ENCODE results near the gene NABP1.
A peak's percentile ranks its signal among the peaks of the same experiment; 100 is the strongest.

NABP1 gene

DNA sequence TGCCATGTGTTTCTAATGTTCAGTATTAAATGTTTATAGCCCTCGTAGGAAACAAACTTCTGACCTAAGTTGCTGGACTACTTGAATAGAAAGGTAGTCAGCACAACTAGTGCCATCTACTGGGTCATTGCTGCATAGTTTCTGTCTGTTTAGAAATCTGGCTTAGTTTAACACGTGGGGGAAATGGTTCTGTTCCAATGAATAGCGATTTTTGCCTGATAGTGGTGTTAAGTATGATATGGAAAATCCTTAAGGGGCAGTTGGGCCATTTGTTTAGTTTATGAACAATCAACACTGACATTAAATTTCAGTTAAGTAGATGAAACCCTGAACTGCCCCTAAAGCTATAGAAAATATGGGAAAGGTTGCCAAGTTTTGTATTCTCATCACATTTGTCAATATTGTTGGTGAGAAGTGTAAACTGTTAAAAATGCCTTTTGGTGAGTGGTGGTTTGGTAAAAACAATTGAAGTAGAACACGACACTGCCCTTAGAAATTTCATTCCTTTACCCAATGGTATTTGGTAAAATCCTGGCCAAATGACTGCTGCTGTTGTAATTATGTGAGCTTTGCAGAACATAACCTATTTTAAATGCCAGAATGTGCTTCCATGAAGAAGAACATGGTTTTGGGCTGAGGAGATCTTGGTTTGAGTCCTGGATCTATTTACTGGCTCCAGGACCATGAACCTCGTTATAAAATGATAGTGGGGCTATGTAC lies 13.2 kb downstream of the NABP1 start:
- no peak for TF ChIP-seq EP300 (IDR thresholded peaks at IDR 0.05; ENCODE audit: borderline replicate concordance)
- TF ChIP-seq TEAD4 (IDR thresholded peaks at IDR 0.05), result no peak
- TF ChIP-seq, protein P1, sequence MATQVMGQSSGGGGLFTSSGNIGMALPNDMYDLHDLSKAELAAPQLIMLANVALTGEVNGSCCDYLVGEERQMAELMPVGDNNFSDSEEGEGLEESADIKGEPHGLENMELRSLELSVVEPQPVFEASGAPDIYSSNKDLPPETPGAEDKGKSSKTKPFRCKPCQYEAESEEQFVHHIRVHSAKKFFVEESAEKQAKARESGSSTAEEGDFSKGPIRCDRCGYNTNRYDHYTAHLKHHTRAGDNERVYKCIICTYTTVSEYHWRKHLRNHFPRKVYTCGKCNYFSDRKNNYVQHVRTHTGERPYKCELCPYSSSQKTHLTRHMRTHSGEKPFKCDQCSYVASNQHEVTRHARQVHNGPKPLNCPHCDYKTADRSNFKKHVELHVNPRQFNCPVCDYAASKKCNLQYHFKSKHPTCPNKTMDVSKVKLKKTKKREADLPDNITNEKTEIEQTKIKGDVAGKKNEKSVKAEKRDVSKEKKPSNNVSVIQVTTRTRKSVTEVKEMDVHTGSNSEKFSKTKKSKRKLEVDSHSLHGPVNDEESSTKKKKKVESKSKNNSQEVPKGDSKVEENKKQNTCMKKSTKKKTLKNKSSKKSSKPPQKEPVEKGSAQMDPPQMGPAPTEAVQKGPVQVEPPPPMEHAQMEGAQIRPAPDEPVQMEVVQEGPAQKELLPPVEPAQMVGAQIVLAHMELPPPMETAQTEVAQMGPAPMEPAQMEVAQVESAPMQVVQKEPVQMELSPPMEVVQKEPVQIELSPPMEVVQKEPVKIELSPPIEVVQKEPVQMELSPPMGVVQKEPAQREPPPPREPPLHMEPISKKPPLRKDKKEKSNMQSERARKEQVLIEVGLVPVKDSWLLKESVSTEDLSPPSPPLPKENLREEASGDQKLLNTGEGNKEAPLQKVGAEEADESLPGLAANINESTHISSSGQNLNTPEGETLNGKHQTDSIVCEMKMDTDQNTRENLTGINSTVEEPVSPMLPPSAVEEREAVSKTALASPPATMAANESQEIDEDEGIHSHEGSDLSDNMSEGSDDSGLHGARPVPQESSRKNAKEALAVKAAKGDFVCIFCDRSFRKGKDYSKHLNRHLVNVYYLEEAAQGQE (IDR thresholded peaks at IDR 0.05; ENCODE audit: low read depth), result no peak
- no peak for TF ChIP-seq EGR1 (IDR thresholded peaks at IDR 0.05)
- TF ChIP-seq NFIC (IDR thresholded peaks at IDR 0.05), result 0 out of 2 replicates have a peak, but pooled peaks have one; percentile 7
- TF ChIP-seq RAD21 (IDR thresholded peaks at IDR 0.05; ENCODE audit: low read depth), result peak; percentile 75
- TF ChIP-seq TCF12 (IDR thresholded peaks at IDR 0.05; ENCODE audit: low read depth), result no peak
- no peak for TF ChIP-seq YY1 (IDR thresholded peaks at IDR 0.05; ENCODE audit: low read depth)
- TF ChIP-seq MAX (IDR thresholded peaks at IDR 0.05), result no peak
- TF ChIP-seq CREB1 (IDR thresholded peaks at IDR 0.05; ENCODE audit: low read depth), result no peak
- TF ChIP-seq FOXM1 (IDR thresholded peaks at IDR 0.05; ENCODE audit: borderline replicate concordance, low read depth), result no peak
- TF ChIP-seq USF1 (IDR thresholded peaks at IDR 0.05), result 0 out of 2 replicates have a peak, but pooled peaks have one; percentile 15
- no peak for TF ChIP-seq CEBPB (IDR thresholded peaks at IDR 0.05)
- no peak for TF ChIP-seq TAF1 (IDR thresholded peaks at IDR 0.05; ENCODE audit: low read depth)
- TF ChIP-seq ZBTB7A (IDR thresholded peaks at IDR 0.05; ENCODE audit: low read depth), result no peak

DNA sequence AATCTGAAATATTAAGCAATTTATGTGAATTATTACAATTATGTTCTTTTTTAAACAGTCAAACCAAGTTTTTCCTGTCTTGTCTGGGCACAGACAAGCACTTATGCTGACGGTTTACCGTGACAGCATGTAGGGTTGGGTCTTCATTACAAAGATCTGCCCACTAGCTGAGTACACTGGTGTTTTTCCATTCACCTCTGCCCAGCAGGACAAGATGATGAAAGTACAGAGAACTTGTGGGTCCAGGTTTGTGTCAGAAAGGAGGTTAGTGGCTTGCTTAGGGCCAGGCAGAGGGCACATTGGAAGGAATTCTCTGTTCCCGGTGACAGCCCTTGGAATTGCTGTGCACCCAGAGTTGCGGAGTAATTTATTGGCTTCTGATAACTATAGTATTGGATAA lies 14.0 kb downstream of the NABP1 start:
- no peak for TF ChIP-seq USF1 (IDR thresholded peaks at IDR 0.05)
- TF ChIP-seq NFIC (IDR thresholded peaks at IDR 0.05), result no peak
- no peak for TF ChIP-seq YY1 (IDR thresholded peaks at IDR 0.05; ENCODE audit: low read depth)
- no peak for TF ChIP-seq RAD21 (IDR thresholded peaks at IDR 0.05; ENCODE audit: low read depth)
- TF ChIP-seq TCF12 (IDR thresholded peaks at IDR 0.05; ENCODE audit: low read depth), result no peak
- no peak for TF ChIP-seq TAF1 (IDR thresholded peaks at IDR 0.05; ENCODE audit: low read depth)
- TF ChIP-seq, protein P1 (IDR thresholded peaks at IDR 0.05; ENCODE audit: low read depth), result no peak
- TF ChIP-seq ZBTB7A (IDR thresholded peaks at IDR 0.05; ENCODE audit: low read depth), result no peak
- TF ChIP-seq EGR1 (IDR thresholded peaks at IDR 0.05), result no peak

- no peak for TF ChIP-seq USF1 (IDR thresholded peaks at IDR 0.05)
- no peak for TF ChIP-seq TAF1 (IDR thresholded peaks at IDR 0.05; ENCODE audit: low read depth)
- no peak for TF ChIP-seq MAX (IDR thresholded peaks at IDR 0.05)
- TF ChIP-seq CEBPB (IDR thresholded peaks at IDR 0.05), result no peak
- no peak for TF ChIP-seq YY1 (IDR thresholded peaks at IDR 0.05; ENCODE audit: low read depth)
- no peak for TF ChIP-seq EGR1 (IDR thresholded peaks at IDR 0.05)
- no peak for TF ChIP-seq RAD21 (IDR thresholded peaks at IDR 0.05; ENCODE audit: low read depth)
- TF ChIP-seq TEAD4 (IDR thresholded peaks at IDR 0.05), result no peak
- TF ChIP-seq EP300 (IDR thresholded peaks at IDR 0.05; ENCODE audit: borderline replicate concordance), result no peak
- no peak for TF ChIP-seq CREB1 (IDR thresholded peaks at IDR 0.05; ENCODE audit: low read depth)
- no peak for TF ChIP-seq ZBTB7A (IDR thresholded peaks at IDR 0.05; ENCODE audit: low read depth)
- no peak for TF ChIP-seq FOXM1 (IDR thresholded peaks at IDR 0.05; ENCODE audit: borderline replicate concordance, low read depth)
These were observed 14.7 kb downstream of the NABP1 start for GRCh38 chr2:191692502-191693115.

DNA sequence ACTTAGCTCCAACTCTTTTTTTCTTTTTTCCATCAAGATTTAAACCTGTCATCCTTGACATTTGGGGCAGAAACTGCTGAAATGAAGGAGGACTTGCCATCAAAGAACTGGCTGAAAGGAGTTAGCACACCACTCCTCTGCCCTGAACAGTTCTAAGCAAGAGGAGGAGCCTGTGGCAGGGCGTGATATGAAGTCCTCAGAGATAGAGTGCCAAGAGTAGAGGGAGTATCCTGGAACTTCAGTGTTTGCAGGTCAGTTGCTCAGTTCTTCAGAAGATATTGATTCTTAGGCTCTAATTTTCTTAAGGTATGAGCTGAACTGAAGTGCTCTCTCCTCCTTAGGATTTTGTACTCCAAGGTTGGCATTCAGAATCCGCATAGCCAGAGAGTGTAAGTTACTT lies 15.2 kb downstream of the NABP1 start:
- no peak for TF ChIP-seq YY1 (IDR thresholded peaks at IDR 0.05; ENCODE audit: low read depth)
- no peak for TF ChIP-seq CREB1 (IDR thresholded peaks at IDR 0.05; ENCODE audit: low read depth)
- TF ChIP-seq FOXM1 (IDR thresholded peaks at IDR 0.05; ENCODE audit: borderline replicate concordance, low read depth), result no peak
- no peak for TF ChIP-seq NFIC (IDR thresholded peaks at IDR 0.05)
- no peak for TF ChIP-seq TCF12 (IDR thresholded peaks at IDR 0.05; ENCODE audit: low read depth)
- TF ChIP-seq, protein P1 (IDR thresholded peaks at IDR 0.05; ENCODE audit: low read depth), result no peak
- no peak for TF ChIP-seq RAD21 (IDR thresholded peaks at IDR 0.05; ENCODE audit: low read depth)
- no peak for TF ChIP-seq EP300 (IDR thresholded peaks at IDR 0.05; ENCODE audit: borderline replicate concordance)
- TF ChIP-seq TAF1 (IDR thresholded peaks at IDR 0.05; ENCODE audit: low read depth), result no peak
- TF ChIP-seq MAX (IDR thresholded peaks at IDR 0.05), result no peak
- TF ChIP-seq USF1 (IDR thresholded peaks at IDR 0.05), result no peak
- TF ChIP-seq CEBPB (IDR thresholded peaks at IDR 0.05), result no peak
- no peak for TF ChIP-seq EGR1 (IDR thresholded peaks at IDR 0.05)
- TF ChIP-seq ZBTB7A (IDR thresholded peaks at IDR 0.05; ENCODE audit: low read depth), result no peak
- no peak for TF ChIP-seq TEAD4 (IDR thresholded peaks at IDR 0.05)

All from Ishikawa (cell line).